GF-D8 (cell line): Measurements from ENCODE around the gene RNF208.
A peak's percentile ranks its signal among the peaks of the same experiment; 100 is the strongest.

Experiments used
- DNase-seq: peaks from one replicate; lab custom pipeline; 2025; lab: John Stamatoyannopoulos, UW

Gene RNF208

GRCh38 chr9:137191691-137192447 is 30.2 kb downstream of the RNF208 start:
- no peak for DNase-seq

GRCh38 chr9:137191245-137191644 is 30.8 kb downstream of the RNF208 start:
- DNase-seq, result no peak

GRCh38 chr9:137190315-137190856 is 31.7 kb downstream of the RNF208 start:
- DNase-seq, result no peak

- no peak for DNase-seq
Observed at GRCh38 chr9:137189297-137190295, 32.4 kb downstream of the RNF208 start.

GRCh38 chr9:137188490-137189296 is 33.3 kb downstream of the RNF208 start, which contains the start of the genes ANAPC2 and SSNA1:
Gene ANAPC2 (minus strand): TSS chr9:137188560. CDS start chr9:137188532, 28 bp downstream.
Gene SSNA1 (plus strand): TSS chr9:137188676. CDS start chr9:137188727, 51 bp downstream.
- peak; percentile 75 for DNase-seq

- DNase-seq, result no peak
Observed at GRCh38 chr9:137188086-137188489, 34.0 kb downstream of the RNF208 start.

GRCh38 chr9:137187386-137187785 is 34.7 kb downstream of the RNF208 start:
- no peak for DNase-seq

- DNase-seq, result no peak
Observed at GRCh38 chr9:137186385-137186784, 35.7 kb downstream of the RNF208 start.

- DNase-seq, result no peak
Observed at GRCh38 chr9:137185921-137186320, 36.1 kb downstream of the RNF208 start.

GRCh38 chr9:137184881-137185660 is 37.0 kb downstream of the RNF208 start:
- DNase-seq, result no peak

GRCh38 chr9:137183980-137184595 is 38.0 kb downstream of the RNF208 start:
- DNase-seq, result no peak

- DNase-seq, result no peak
Observed at GRCh38 chr9:137182836-137183235, 39.2 kb downstream of the RNF208 start.

GRCh38 chr9:137181680-137182079 is 40.4 kb downstream of the RNF208 start:
- DNase-seq, result no peak

GRCh38 chr9:137180491-137180890 is 41.5 kb downstream of the RNF208 start:
- no peak for DNase-seq

GRCh38 chr9:137179761-137180160 is 42.3 kb downstream of the RNF208 start:
- no peak for DNase-seq

GRCh38 chr9:137178939-137179630 is 43.0 kb downstream of the RNF208 start:
- DNase-seq, result no peak

GRCh38 chr9:137178201-137178938 is 43.7 kb downstream of the RNF208 start:
- no peak for DNase-seq

GRCh38 chr9:137176302-137177182 is 45.5 kb downstream of the RNF208 start:
- no peak for DNase-seq
